ENCODE results near the gene COL4A1.

DNA sequence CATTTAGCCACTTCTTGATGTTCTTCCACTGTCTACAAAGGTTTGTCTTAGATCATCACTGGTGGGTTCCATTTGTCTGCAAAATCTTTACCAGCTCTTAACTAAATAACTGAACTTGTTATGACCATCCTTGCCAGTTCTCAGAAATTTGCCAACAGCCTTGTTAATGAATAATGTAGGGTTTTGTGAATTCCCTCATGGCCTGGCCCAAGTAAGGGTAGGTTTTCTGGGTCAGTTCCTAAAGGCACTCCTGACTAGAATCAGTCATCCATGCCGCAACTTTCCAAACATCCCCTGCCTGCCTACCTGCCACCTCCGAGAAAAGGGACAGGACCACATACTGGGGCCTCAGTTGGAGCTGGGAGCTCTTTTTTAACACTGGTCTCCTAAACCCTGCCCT, 4.0 kb downstream of the COL4A1 start:
- TF ChIP-seq, protein P1, sequence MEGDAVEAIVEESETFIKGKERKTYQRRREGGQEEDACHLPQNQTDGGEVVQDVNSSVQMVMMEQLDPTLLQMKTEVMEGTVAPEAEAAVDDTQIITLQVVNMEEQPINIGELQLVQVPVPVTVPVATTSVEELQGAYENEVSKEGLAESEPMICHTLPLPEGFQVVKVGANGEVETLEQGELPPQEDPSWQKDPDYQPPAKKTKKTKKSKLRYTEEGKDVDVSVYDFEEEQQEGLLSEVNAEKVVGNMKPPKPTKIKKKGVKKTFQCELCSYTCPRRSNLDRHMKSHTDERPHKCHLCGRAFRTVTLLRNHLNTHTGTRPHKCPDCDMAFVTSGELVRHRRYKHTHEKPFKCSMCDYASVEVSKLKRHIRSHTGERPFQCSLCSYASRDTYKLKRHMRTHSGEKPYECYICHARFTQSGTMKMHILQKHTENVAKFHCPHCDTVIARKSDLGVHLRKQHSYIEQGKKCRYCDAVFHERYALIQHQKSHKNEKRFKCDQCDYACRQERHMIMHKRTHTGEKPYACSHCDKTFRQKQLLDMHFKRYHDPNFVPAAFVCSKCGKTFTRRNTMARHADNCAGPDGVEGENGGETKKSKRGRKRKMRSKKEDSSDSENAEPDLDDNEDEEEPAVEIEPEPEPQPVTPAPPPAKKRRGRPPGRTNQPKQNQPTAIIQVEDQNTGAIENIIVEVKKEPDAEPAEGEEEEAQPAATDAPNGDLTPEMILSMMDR (IDR thresholded peaks at IDR 0.05): no peak
- no peak for TF ChIP-seq POLR2AphosphoS5 (IDR thresholded peaks at IDR 0.05)
